ENCODE data around the gene ASNSD1. TPM values are rescaled to one million over a fixed set of nuclear protein-coding genes. Genes with fewer than 3 reads are reported as not detected.

Gene ASNSD1
- total RNA-seq, 2 donors from 2014 or later: 48.2 to 59.3 TPM

DNA sequence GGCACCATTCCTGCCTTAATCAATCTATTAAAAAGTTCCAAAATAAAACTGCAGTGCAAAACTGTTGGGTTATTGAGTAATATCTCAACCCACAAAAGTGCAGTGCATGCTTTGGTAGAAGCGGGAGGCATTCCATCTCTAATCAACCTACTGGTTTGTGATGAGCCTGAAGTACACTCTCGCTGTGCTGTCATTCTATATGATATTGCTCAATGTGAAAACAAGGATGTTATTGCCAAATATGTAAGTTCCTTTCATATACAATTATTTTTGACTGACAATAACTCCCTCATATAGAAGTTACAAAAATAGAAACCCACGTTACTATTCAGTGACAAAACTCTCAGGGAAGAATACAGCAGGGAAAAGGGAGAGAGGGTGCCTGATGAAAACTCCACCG, 58.3 kb downstream of the ASNSD1 start:
- ATAC-seq (ENCODE audit: insufficient number of reproducible peaks, low FRiP score, low read depth): no peak
- Histone ChIP-seq H3K36me3 (peaks cover 5% of the 10 kb centered on the region), H3K27me3 (replicated peaks; ENCODE audit: insufficient read depth) (no peaks in the 10 kb centered on the region), H3K4me1 (ENCODE audit: control insufficient read depth in 1 of 2, low read depth in 2 of 2) (peaks cover 0 to 8% of the 10 kb centered on the region in 2 donors), H3K4me3 (no peak overlapping the region), H3K9me3 (no peaks in the 10 kb centered on the region), H3K27ac (no peak overlapping the region)
- DNase-seq (ENCODE audit: low spot score): no peak
- TF ChIP-seq, protein P1, sequence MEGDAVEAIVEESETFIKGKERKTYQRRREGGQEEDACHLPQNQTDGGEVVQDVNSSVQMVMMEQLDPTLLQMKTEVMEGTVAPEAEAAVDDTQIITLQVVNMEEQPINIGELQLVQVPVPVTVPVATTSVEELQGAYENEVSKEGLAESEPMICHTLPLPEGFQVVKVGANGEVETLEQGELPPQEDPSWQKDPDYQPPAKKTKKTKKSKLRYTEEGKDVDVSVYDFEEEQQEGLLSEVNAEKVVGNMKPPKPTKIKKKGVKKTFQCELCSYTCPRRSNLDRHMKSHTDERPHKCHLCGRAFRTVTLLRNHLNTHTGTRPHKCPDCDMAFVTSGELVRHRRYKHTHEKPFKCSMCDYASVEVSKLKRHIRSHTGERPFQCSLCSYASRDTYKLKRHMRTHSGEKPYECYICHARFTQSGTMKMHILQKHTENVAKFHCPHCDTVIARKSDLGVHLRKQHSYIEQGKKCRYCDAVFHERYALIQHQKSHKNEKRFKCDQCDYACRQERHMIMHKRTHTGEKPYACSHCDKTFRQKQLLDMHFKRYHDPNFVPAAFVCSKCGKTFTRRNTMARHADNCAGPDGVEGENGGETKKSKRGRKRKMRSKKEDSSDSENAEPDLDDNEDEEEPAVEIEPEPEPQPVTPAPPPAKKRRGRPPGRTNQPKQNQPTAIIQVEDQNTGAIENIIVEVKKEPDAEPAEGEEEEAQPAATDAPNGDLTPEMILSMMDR (IDR thresholded peaks at IDR 0.05): no peak

Other genes with a start within 250 kb of the ASNSD1 start
- 10 to 100 TPM; 34.8 to 58.7 TPM for gene WDR75, start 220.0 kb upstream of the ASNSD1 start, total RNA-seq
- gene SLC40A1, start 80.7 kb upstream of the ASNSD1 start, total RNA-seq: 100 to 1,000 TPM in 1 of 2 donors, 10 to 100 TPM in 1; 76.5 to 118 TPM
- 10 to 100 TPM; 15.8 to 31.5 TPM for gene ANKAR, start 13.2 kb downstream of the ASNSD1 start, total RNA-seq
- 1 to 10 TPM; 1.9 to 5.7 TPM for gene OSGEPL1, start 101.3 kb downstream of the ASNSD1 start, total RNA-seq
- 10 to 100 TPM; 94.0 to 95.0 TPM for gene ORMDL1, start 122.9 kb downstream of the ASNSD1 start, total RNA-seq
- 10 to 100 TPM in 1 of 2 donors, 1 to 10 TPM in 1; 7.6 to 27.6 TPM for gene PMS1, start 123.0 kb downstream of the ASNSD1 start, total RNA-seq

Measured in thoracic aorta (tissue), 2 donors.